GM21515 (cell line): ENCODE results near the gene PKP2.
"Not testable (repeated sequence)": the region's sequence is repeated elsewhere in the genome, so short reads cannot be mapped to it uniquely, and the experiment has no call there.

Experiments
- ATAC-seq: cut with Tn5 transposase; IDR thresholded peaks from one replicate; pipeline ENCODE4 v1.9.1; 2021; ENCODE audit not compliant: unreplicated experiment

PKP2 gene

DNA sequence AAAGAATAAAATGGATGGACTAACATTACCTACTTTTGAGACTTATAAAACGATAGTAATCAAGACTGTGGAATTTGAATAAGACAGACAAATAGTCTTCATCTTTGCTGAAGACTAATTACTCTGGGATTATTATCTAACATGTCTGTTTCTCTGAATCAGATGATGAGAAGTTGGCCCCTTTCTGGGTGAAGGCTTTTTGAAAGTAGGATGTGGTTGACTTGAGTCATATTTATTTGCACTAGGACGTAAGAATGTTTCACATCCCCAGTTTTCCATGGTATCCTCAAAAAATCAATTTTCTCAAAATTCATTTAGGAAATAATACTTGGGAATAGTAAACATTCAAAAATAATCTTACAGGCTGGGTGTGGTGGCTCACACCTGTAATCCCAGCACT lies 31.8 kb downstream of the PKP2 start:
- ATAC-seq = no peak

DNA sequence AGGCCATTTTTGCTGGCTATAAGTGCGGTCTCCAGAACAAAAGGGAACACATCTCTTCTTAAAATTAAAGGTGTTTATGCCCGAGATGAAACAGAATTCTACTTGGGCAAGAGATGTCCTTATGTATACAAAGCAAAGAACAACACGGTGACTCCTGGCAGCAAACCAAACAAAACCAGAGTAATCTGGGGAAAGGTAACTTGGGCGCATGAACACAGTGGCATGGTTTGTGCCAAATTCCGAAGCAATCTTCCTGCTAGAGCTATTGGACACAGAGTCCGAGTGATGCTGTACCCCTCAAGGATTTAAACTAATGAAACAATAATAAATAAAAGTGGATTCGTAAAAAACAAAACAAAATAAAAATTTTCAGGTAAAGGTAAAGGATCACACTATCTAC lies 33.4 kb downstream of the PKP2 start:
- ATAC-seq = no peak

DNA sequence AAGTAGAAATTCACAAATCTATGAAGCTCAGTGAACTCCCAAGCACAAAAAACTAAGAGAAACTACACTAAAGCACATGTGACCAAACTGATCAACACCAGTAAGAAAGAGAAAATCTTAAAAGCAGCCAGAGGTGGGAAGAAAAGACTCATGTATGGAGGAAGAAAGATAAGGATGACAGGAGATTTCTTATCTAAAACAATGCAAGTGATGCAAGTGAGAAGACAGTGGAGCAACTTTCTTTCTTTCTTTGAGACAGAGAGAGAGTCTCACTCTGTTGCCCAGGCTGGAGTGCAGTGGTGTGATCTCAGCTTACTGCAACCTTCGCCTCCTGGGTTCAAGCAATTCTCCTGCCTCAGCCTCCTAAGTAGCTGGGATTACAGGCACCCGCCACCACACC lies 34.9 kb downstream of the PKP2 start:
- not testable (repeated sequence) for ATAC-seq

GRCh38 chr12:32860192-32860591 lies 36.4 kb downstream of the PKP2 start:
- no peak for ATAC-seq

- ATAC-seq = no peak
Measured at GRCh38 chr12:32859389-32859788, 37.2 kb downstream of the PKP2 start.

DNA sequence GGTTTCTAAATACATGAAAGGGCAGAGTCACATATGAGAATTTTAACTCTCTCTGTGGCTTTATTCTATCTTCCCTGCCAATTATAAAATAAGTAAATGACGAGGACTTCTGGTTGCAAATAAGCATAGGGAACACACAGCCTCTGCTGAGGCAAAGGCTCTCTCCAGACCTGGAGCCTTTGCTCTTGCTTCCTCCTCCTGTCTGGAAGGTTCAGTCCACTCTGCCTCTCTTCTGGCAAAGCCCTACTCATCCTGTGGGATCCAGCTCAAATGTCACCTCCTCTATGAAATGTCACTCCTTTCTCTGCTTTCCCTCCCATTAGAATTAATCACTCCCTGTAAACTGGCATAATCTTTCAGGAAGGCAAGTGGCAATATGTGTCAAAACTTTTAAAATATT lies 41.9 kb downstream of the PKP2 start:
- ATAC-seq = no peak

GRCh38 chr12:32854097-32854496 lies 42.5 kb downstream of the PKP2 start:
- no peak for ATAC-seq

DNA sequence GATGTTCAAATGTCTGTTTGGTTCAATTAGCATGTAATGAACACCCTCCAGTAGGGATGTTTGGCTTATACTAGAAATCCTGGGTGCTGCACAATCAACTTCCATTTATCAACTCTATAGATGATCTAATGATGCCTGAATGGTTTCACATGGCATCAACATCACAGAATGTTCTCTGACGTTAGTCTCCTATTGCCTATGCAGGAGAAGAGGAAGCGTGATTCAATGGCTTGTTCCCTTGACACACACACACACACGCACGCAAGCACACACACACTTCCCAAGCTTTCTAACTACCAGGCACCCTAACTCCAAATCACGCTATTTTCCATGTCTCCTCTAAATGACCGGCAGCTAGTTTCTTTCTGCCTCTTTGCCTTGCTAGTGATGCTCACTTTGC lies 49.3 kb downstream of the PKP2 start:
- no peak for ATAC-seq

GRCh38 chr12:32846053-32846452 lies 50.5 kb downstream of the PKP2 start:
- no peak for ATAC-seq

DNA sequence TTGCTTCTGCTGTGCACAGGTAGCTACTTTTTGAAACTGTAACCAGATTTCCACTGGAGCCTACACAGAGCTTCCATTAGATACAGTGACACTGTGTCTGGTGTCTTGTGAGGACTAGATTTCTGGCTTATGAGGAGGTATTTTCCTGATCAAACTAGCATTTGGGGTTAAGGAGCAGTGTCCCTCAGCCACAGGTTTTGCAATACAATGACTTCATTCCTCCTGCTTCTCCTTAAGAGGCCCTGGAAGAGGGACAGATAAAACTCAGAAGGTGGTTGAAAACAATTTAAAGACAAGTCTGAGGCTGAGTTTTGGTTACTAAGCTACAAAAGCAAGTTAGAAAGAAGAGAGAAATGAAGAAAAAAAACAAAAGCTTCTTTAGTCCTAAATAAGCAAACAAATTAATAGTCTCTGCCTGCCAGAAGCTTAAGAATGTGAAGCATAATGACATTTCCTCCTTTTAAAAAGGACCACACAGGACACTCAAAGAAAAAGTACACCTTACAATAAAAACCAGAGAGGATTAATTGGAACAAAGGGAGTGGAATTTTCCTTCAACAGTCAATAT lies 53.0 kb downstream of the PKP2 start:
- ATAC-seq = no peak

DNA sequence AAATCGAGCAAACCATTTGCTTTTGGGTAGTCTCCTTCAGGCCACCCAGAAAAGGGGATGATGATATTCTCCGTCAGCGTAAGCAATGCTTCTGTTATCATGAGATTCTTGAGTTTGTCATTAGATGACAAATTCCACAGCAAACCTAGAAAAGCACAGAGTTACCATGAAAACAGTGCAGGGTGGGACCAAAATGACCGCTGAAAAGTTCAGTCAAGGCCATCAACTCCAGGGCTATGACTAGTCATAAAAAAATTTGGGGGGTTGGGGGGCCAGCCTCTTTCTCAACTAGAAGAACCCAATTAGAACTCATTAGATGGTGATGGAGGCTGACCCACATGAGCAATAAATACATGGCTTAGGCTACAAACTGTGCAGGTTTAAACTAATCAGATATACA lies 55.5 kb downstream of the PKP2 start:
- ATAC-seq = no peak

- ATAC-seq = no peak
Measured at GRCh38 chr12:32839828-32840227, 56.7 kb downstream of the PKP2 start.

- ATAC-seq = no peak
Measured at GRCh38 chr12:32837974-32838373, 58.6 kb downstream of the PKP2 start.

GRCh38 chr12:32836710-32837109 lies 59.9 kb downstream of the PKP2 start:
- ATAC-seq = no peak

DNA sequence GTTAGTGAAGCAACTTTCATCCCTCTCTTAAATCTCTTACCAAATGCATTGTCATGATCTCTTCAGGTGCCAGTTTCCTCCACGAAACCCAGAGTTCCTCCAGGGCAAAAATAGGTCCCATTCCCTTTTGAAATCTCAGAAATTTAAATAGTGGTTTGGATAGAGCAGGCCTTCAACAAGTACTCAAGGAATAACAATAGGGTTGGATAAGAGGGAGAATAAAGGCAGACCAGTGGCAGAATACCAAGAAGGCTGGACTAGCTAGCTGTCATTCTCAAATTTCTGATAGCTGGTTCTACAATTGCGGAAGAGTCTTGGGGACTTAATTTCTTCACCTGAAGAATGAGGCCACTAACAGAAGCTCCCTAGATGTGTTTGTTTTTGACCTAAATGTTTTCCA lies 62.5 kb downstream of the PKP2 start:
- no peak for ATAC-seq

- ATAC-seq = no peak
Measured at GRCh38 chr12:32828552-32828951, 68.0 kb downstream of the PKP2 start.

DNA sequence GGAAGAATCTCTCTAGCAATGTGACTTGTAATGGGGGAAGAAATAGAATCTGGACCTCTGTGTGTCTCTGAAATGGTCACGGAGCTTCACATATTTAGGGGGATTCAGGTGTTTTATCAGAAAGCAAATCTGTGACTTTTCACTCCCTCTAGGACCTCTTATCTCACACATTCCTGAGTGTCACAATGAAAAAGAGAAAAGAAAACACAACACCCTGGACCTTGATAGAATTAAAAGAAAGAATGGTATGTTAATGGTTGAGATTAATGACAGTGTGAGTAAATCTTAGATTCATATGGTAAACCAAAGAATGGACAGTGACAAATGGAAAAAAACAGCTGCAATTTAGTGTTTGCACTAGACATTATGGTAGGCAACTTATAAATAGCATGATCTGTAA lies 68.5 kb downstream of the PKP2 start:
- no peak for ATAC-seq

GRCh38 chr12:32826807-32827412 lies 69.7 kb downstream of the PKP2 start:
- ATAC-seq = no peak

- no peak for ATAC-seq
Measured at GRCh38 chr12:32824596-32824995, 72.0 kb downstream of the PKP2 start.

DNA sequence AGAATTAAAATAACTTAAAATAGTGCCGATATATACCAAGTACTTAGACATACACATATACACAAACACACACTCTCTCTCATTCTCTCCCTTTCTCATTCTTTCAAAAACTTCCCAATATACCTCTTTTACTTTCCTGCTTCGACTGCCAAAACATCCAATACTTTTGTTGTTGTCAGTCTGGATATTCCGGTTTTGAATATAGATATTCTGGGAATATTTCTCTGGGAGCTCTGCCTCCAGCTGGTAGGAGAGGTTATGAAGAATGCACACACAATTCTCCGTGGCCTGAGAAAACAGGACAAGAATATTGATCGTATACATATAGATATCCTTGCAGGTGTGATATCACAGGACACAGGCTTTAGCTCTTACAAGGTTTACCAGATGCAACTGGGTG lies 74.2 kb downstream of the PKP2 start:
- no peak for ATAC-seq

GRCh38 chr12:32821710-32822109 lies 74.9 kb downstream of the PKP2 start:
- no peak for ATAC-seq

GRCh38 chr12:32821293-32821692 lies 75.3 kb downstream of the PKP2 start:
- ATAC-seq = no peak

DNA sequence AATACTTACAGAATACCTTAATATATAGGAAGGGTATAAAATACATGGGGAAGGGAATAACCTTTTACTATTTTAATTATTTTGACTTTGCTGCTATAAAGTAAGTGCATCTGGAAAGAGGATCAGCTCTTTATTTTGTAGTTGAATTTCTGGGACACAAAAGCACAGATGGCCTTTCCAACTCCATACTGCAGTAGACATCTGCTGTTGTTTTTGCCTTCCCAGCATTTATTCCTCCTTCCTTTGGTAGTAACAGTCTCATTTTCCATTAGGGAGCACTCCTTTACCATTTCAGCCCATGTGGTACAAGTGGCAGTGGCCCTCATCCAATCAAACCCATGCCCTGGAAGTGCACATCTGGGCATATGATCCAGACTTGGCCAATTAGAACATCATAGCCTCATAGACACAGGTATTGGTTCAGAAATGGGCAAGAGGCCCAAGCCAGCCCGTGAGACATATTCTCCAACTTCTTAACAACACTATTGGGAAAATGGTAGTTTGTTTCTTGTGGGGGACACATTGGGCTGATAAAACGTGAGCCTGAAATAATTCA lies 76.1 kb downstream of the PKP2 start:
- no peak for ATAC-seq
